GM06990 (cell line): ENCODE measurements around the gene PBLD.

Experiments used
- DNase-seq: peaks from one replicate; pipeline ENCODE4 v3.0.0-alpha.2; 2011; ENCODE audit not compliant: insufficient read length; ENCODE audit errors: extremely low read depth
- H3K27me3 ChIP-seq: replicated peaks from 2 replicates; pipeline ENCODE4 v1.6.0; 2011; ENCODE audit warnings: low read length; ENCODE audit not compliant: control insufficient read depth, insufficient read depth
- H3K36me3 ChIP-seq: 2 replicates; pipeline ENCODE4 v1.5.1; 2011; ENCODE audit warnings: low read length; ENCODE audit not compliant: control insufficient read depth, insufficient read depth
- H3K4me3 ChIP-seq: replicated peaks from 2 replicates; pipeline ENCODE4 v1.5.1; 2011; ENCODE audit warnings: low read depth, mild to moderate bottlenecking, control low read depth, low read length
- CTCF ChIP-seq: IDR thresholded peaks from 2 replicates; pipeline ENCODE4 v1.5.1; 2011; ENCODE audit warnings: low read length, control low read depth, mild to moderate bottlenecking, inconsistent platforms; ENCODE audit not compliant: insufficient read depth, poor library complexity, severe bottlenecking

Gene PBLD

DNA sequence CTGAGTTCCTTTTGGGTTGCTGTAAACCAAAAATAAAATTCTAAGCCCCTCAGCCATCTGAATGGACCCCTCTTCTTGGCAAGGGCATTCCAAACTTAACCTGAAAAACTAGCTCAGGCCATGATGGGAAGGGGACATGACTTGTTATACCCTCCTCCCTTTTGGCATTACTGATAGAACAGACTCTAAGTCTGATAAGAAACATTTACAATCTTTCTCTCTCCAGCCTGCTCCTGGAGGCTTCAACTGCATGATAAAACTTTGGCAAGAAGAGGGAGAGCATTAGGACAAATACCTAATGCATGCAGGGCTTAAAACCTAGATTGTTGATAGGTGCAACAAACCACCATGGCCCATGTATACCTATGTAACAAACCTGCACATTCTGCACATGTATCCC, 59.9 kb downstream of the PBLD start:
- no peak overlapping the region for H3K4me3 ChIP-seq
- no peak for DNase-seq
- H3K27me3 ChIP-seq = no peaks in the 10 kb centered on the region
- no peaks in the 10 kb centered on the region for H3K36me3 ChIP-seq
- no peak for TF ChIP-seq CTCF

DNA sequence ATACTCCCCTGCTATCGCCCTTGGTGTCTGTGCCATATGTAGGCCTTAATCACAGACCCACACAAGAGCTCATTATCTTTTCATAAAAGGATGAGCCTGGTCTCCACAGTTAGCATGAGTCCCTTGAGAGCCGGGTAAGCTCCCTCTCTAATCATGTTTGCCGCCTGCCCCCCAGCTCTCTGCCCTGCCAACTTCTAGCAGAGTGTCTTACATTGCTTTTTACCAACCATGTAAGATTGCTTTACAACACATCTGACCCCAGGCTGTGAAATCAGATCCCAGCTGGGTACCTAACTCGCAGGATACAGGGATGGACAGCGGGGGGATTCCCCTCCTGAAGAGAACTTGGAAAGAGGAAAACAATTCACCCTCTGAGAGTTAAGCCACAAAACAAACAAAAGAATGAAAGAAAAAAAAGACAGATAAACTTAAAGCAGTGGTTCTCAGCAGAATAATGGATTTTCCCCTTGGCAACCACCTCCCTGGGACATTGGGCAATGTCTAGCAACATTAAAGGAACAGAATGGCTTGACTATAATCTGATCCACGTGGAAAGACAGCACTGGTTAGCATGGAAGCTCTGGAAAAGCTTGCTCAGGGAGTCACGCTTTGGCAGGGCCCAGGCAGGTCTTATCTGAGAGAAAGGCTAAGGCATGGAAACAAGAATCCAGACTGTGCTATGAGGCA, 61.4 kb downstream of the PBLD start:
- TF ChIP-seq CTCF = no peak
- H3K27me3 ChIP-seq = no peaks in the 10 kb centered on the region
- no peak for DNase-seq

DNA sequence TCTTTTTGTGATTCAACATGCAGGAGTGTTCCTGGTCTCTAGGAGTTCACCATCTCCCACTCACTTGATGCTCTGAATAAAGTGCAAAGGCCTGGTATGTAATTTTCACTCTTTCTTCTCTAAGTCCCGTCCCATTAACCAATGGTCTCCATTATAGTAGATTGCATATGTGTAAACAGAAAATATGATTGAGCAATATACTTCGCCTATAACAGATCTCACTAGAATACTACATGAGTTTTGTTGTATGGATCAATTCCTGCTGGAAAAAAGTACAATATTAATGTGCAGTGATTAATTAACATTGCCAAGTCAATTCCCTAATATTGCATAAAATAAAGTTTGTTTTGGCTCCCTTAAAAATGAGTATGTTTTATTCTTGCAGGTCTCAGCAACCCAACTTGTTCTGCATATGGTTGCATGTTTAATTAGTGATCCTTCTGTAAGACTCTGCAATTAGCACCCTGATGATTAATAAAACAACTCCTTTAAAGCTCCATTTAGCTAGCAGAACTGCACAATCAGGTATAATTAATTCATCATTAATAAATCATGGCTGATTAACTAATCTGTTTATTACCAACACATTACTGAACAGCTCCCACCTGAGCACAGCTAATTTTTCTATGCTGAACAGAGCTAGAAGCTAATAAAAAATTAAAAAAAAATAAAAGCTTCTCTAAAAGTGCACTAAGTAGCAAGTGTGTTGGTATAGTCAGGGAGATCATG, 63.0 kb downstream of the PBLD start:
- no peak for DNase-seq
- H3K27me3 ChIP-seq = no peaks in the 10 kb centered on the region
- H3K36me3 ChIP-seq = no peaks in the 10 kb centered on the region
- no peak overlapping the region for H3K4me3 ChIP-seq
- no peak for TF ChIP-seq CTCF

More for the DNA sequence above, 61.4 kb downstream of the PBLD start:
- Histone ChIP-seq H3K4me3 (no peak overlapping the region), H3K36me3 (no peaks in the 10 kb centered on the region)

DNA sequence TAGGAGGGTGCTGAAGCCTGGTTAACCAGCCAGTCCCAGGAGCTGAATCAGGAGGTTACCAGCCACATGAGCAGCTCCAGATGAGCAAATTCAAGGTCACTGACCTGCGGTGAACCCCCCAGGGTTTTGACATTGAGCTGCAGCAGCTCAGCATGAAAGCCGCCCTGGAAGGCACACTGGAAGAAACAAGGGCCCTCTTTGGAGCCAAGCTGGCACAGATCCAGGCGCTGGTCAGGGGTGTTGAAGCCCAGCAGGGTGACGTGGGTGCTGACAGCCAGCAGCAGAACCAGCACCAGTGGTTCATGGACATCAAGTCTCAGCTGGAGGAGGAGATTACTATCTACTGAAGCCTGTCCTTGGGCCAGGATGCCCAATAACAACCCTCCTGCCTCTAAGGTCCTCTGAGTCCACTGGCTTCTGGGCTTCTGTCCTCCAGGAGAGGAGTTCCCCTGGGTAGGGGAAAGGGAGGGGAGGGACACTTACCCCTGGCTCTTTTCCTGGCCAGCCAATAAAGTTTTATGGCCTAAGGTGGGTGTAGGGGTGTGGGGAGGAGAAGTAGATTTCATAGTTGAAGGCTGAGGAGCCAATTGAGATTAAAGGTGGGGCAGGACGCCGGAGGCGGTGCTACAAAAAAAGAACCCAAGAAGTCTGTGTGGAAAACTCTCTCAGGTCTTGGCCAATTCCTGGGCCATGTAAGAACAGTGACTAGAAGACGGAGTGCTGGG, 71.4 kb downstream of the PBLD start:
- no peak overlapping the region for H3K4me3 ChIP-seq
- no peak for DNase-seq
- no peak for TF ChIP-seq CTCF
- no peaks in the 10 kb centered on the region for H3K36me3 ChIP-seq
- H3K27me3 ChIP-seq = no peaks in the 10 kb centered on the region

DNA sequence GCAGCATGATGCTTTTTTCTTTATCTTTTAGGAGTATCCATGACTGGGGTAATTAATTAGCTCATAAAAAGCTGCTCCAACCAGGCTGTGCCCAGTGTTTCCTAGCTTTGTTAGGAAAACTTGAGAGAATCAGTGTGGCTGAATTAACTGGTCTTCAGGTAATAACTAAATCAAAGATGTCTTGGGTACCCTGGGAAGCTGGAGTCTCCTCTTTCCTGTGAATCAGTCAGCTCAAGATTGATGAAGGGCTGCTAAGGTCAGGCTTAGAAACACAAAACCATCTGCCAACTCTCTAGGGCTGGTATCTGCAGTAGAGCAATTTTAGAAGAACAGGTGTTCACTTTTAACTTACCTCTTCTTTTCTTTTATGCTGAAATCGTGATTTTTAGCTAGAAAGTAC, 79.4 kb downstream of the PBLD start:
- Histone ChIP-seq H3K4me3 (no peak overlapping the region), H3K36me3 (no peaks in the 10 kb centered on the region), H3K27me3 (no peaks in the 10 kb centered on the region)
- no peak for DNase-seq
- TF ChIP-seq CTCF = no peak
